A549 (cell line): ENCODE results near the gene LRRC4.

ENCODE experiments used
- CTCF ChIP-seq: fragments of >200 bp; sonication (Bioruptor Twin); formaldehyde crosslinking; IDR thresholded peaks from 3 replicates; pipeline ENCODE4 v1.5.1; 2016
- EP300 ChIP-seq, 2 experiments: fragments of >200 bp; sonication (Bioruptor Twin); formaldehyde crosslinking; IDR thresholded peaks; 2 replicates in 1 of 2; 3 replicates in 1 of 2; pipeline ENCODE4 v1.6.1; 2016 to 2017
- MAX ChIP-seq: IDR thresholded peaks from 2 replicates; pipeline ENCODE4 v1.6.1; 2012
- NR3C1 ChIP-seq: fragments of >200 bp; sonication (Bioruptor Twin); formaldehyde crosslinking; IDR thresholded peaks from 3 replicates; pipeline ENCODE4 v1.6.1; 2017
- PHF8 ChIP-seq: fragments of 200-600 bp; sonication (generic); IDR thresholded peaks from 2 replicates; pipeline ENCODE4 v1.6.1; 2016; ENCODE audit warnings: low read depth, mild to moderate bottlenecking, antibody characterized with exemption, moderate library complexity, borderline replicate concordance
- POLR2A ChIP-seq: IDR thresholded peaks from 2 replicates; pipeline ENCODE4 v1.6.1; 2012; ENCODE audit warnings: mild to moderate bottlenecking, low read length
- RCOR1 ChIP-seq: fragments of 150-350 bp; IDR thresholded peaks from 2 replicates; pipeline ENCODE4 v1.6.1; 2014; ENCODE audit warnings: antibody characterized with exemption, low read length, low read depth
- RFX5 ChIP-seq: fragments of 450-650 bp; IDR thresholded peaks from 2 replicates; pipeline ENCODE4 v1.7.1; 2014; ENCODE audit warnings: antibody characterized with exemption, mild to moderate bottlenecking, moderate library complexity
- SMC3 ChIP-seq: fragments of >200 bp; sonication (Bioruptor Twin); formaldehyde crosslinking; IDR thresholded peaks from 3 replicates; pipeline ENCODE4 v1.6.1; 2018; ENCODE audit warnings: inconsistent platforms
- ZNF302 ChIP-seq: fragments of 250-450 bp; sonication (Bioruptor Pico); IDR thresholded peaks from 2 replicates; pipeline ENCODE4 v1.9.0; 2021; ENCODE audit warnings: inconsistent platforms, mild to moderate bottlenecking, moderate library complexity
- TF ChIP-seq, protein P1 (sequence below): fragments of 200-600 bp; sonication (generic); IDR thresholded peaks from 2 replicates; pipeline ENCODE4 v1.6.1; 2016; ENCODE audit warnings: antibody characterized with exemption, mild to moderate bottlenecking, moderate library complexity
- TF ChIP-seq, protein P2 (sequence below): fragments of 450-650 bp; IDR thresholded peaks from 2 replicates; pipeline ENCODE4 v1.6.1; 2014; ENCODE audit warnings: antibody characterized with exemption

GRCh38 chr7:128074736-128075135, 43.5 kb upstream of the LRRC4 start:
- TF ChIP-seq POLR2A (no peak), CTCF (no peak), MAX (no peak), EP300 (IDR thresholded peaks at IDR 0.05) (no peak), SMC3 (no peak), RCOR1 (no peak), RFX5 (no peak), PHF8 (no peak), NR3C1 (no peak), ZNF302 (CRISPR knock-in tag) (no peak)
- TF ChIP-seq, protein P1, sequence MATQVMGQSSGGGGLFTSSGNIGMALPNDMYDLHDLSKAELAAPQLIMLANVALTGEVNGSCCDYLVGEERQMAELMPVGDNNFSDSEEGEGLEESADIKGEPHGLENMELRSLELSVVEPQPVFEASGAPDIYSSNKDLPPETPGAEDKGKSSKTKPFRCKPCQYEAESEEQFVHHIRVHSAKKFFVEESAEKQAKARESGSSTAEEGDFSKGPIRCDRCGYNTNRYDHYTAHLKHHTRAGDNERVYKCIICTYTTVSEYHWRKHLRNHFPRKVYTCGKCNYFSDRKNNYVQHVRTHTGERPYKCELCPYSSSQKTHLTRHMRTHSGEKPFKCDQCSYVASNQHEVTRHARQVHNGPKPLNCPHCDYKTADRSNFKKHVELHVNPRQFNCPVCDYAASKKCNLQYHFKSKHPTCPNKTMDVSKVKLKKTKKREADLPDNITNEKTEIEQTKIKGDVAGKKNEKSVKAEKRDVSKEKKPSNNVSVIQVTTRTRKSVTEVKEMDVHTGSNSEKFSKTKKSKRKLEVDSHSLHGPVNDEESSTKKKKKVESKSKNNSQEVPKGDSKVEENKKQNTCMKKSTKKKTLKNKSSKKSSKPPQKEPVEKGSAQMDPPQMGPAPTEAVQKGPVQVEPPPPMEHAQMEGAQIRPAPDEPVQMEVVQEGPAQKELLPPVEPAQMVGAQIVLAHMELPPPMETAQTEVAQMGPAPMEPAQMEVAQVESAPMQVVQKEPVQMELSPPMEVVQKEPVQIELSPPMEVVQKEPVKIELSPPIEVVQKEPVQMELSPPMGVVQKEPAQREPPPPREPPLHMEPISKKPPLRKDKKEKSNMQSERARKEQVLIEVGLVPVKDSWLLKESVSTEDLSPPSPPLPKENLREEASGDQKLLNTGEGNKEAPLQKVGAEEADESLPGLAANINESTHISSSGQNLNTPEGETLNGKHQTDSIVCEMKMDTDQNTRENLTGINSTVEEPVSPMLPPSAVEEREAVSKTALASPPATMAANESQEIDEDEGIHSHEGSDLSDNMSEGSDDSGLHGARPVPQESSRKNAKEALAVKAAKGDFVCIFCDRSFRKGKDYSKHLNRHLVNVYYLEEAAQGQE = no peak
- TF ChIP-seq, protein P2, sequence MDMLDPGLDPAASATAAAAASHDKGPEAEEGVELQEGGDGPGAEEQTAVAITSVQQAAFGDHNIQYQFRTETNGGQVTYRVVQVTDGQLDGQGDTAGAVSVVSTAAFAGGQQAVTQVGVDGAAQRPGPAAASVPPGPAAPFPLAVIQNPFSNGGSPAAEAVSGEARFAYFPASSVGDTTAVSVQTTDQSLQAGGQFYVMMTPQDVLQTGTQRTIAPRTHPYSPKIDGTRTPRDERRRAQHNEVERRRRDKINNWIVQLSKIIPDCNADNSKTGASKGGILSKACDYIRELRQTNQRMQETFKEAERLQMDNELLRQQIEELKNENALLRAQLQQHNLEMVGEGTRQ = no peak
